CD4-positive, alpha-beta T cell treated with Interleukin-6 for 4 hours (primary cell): ENCODE measurements around the gene TSKU.

ENCODE experiments used
- DNase-seq: peaks from one replicate; pipeline ENCODE4 v3.0.0-alpha.2; 2020; ENCODE audit warnings: mixed read lengths

Gene TSKU

GRCh38 chr11:76770642-76771445 is 12.3 kb upstream of the TSKU start:
- DNase-seq = no peak

- no peak for DNase-seq
These were observed 11.6 kb upstream of the TSKU start for GRCh38 chr11:76771446-76772099.

GRCh38 chr11:76772100-76772782 is 10.9 kb upstream of the TSKU start:
- DNase-seq = no peak

GRCh38 chr11:76772783-76773106 is 10.4 kb upstream of the TSKU start:
- DNase-seq = no peak

GRCh38 chr11:76773921-76774361 is 9.2 kb upstream of the TSKU start:
- DNase-seq = no peak

GRCh38 chr11:76776472-76776871 is 6.7 kb upstream of the TSKU start:
- no peak for DNase-seq

GRCh38 chr11:76777305-76777704 is 5.9 kb upstream of the TSKU start:
- no peak for DNase-seq

- no peak for DNase-seq
These were observed 5.3 kb upstream of the TSKU start for GRCh38 chr11:76777876-76778275.

GRCh38 chr11:76778874-76779273 is 4.3 kb upstream of the TSKU start:
- no peak for DNase-seq

GRCh38 chr11:76781046-76781801 is 1.9 kb upstream of the TSKU start:
- DNase-seq = no peak

- no peak for DNase-seq
These were observed 1.2 kb upstream of the TSKU start for GRCh38 chr11:76781807-76782530.

GRCh38 chr11:76782531-76783293 is 444 bp upstream of the TSKU start:
- DNase-seq = peak; percentile 45

GRCh38 chr11:76783896-76784813 is 999 bp downstream of the TSKU start:
- DNase-seq = no peak

GRCh38 chr11:76785513-76785912 is 2.4 kb downstream of the TSKU start:
- DNase-seq = no peak

- DNase-seq = no peak
These were observed 2.9 kb downstream of the TSKU start for GRCh38 chr11:76786016-76786415.

GRCh38 chr11:76786441-76787014 is 3.4 kb downstream of the TSKU start:
- no peak for DNase-seq

GRCh38 chr11:76787271-76787670 is 4.1 kb downstream of the TSKU start:
- DNase-seq = no peak

GRCh38 chr11:76787911-76788596 is 4.9 kb downstream of the TSKU start:
- no peak for DNase-seq

GRCh38 chr11:76788661-76789442 is 5.7 kb downstream of the TSKU start:
- no peak for DNase-seq
